Neural progenitor cell (in vitro differentiated cells): Measurements from ENCODE around the gene ABCC1. TPM values are rescaled to one million over a fixed set of nuclear protein-coding genes. Genes with fewer than 3 reads are reported as not detected.
A peak's percentile ranks its signal among the peaks of the same experiment; 100 is the strongest.
"Not testable (repeated sequence)": the region's sequence is repeated elsewhere in the genome, so short reads cannot be mapped to it uniquely, and the experiment has no call there.

ENCODE experiments used
- DNase-seq: peaks from one replicate; pipeline ENCODE4 v3.0.0-alpha.2; 2016; ENCODE audit warnings: low spot score
- H2AFZ ChIP-seq: fragments of 200-600 bp; sonication (generic); replicated peaks from 2 replicates; pipeline ENCODE4 v1.6.1; 2016; ENCODE audit warnings: antibody characterized with exemption
- H3F3A ChIP-seq: fragments of 200-600 bp; sonication (generic); 2 replicates; pipeline ENCODE4 v1.6.1; 2016; ENCODE audit warnings: antibody characterized with exemption, low read depth
- H3K27ac ChIP-seq: fragments of 200-600 bp; sonication (generic); 2 replicates; pipeline ENCODE4 v1.5.1; 2016; ENCODE audit warnings: mild to moderate bottlenecking
- H3K27me3 ChIP-seq: fragments of 200-600 bp; sonication (generic); 2 replicates; pipeline ENCODE4 v1.6.1; 2016; ENCODE audit warnings: mild to moderate bottlenecking, moderate library complexity
- H3K36me3 ChIP-seq: fragments of 200-600 bp; sonication (generic); 2 replicates; pipeline ENCODE4 v1.5.1; 2016
- H3K4me1 ChIP-seq: fragments of 200-600 bp; sonication (generic); 2 replicates; pipeline ENCODE4 v1.6.1; 2016; ENCODE audit warnings: mixed run types
- H3K4me2 ChIP-seq: fragments of 200-600 bp; sonication (generic); 2 replicates; pipeline ENCODE4 v1.6.1; 2016
- H3K4me3 ChIP-seq: fragments of 200-600 bp; sonication (generic); 2 replicates; pipeline ENCODE4 v1.5.1; 2016
- H3K79me2 ChIP-seq: fragments of 200-600 bp; sonication (generic); 2 replicates; pipeline ENCODE4 v1.6.1; 2016; ENCODE audit warnings: low read depth
- H3K9ac ChIP-seq: fragments of 200-600 bp; sonication (generic); 2 replicates; pipeline ENCODE4 v1.6.1; 2016
- H3K9me3 ChIP-seq: fragments of 200-600 bp; sonication (generic); 2 replicates; pipeline ENCODE4 v1.5.1; 2016; ENCODE audit warnings: low read depth
- H4K20me1 ChIP-seq: fragments of 200-600 bp; sonication (generic); 2 replicates; pipeline ENCODE4 v1.6.1; 2016; ENCODE audit warnings: low read depth
- H3K27ac Mint-ChIP-seq: 3 replicates; pipeline ENCODE4 v1.8.0; 2021; ENCODE audit warnings: mixed read lengths
- H3K27me3 Mint-ChIP-seq: 2 replicates; pipeline ENCODE4 v1.8.0; 2022; ENCODE audit warnings: low read depth, mild to moderate bottlenecking, inconsistent platforms, moderate library complexity, mixed read lengths; ENCODE audit not compliant: insufficient read depth
- H3K36me3 Mint-ChIP-seq: 3 replicates; pipeline ENCODE4 v1.8.0; 2021; ENCODE audit warnings: mixed read lengths
- H3K4me1 Mint-ChIP-seq: 3 replicates; pipeline ENCODE4 v1.8.0; 2021; ENCODE audit warnings: mixed read lengths
- H3K4me3 Mint-ChIP-seq: 3 replicates; pipeline ENCODE4 v1.8.0; 2021; ENCODE audit warnings: mild to moderate bottlenecking, moderate library complexity, mixed read lengths
- H3K9me3 Mint-ChIP-seq: 3 replicates; pipeline ENCODE4 v1.8.0; 2020; ENCODE audit warnings: mixed read lengths
- EZH2 ChIP-seq: fragments of 200-600 bp; sonication (generic); IDR thresholded peaks from 2 replicates; pipeline ENCODE4 v1.6.1; 2017; ENCODE audit warnings: antibody characterized with exemption, mild to moderate bottlenecking, moderate library complexity
- EZH2phosphoT487 ChIP-seq: fragments of 200-600 bp; sonication (generic); IDR thresholded peaks from 2 replicates; pipeline ENCODE4 v1.6.1; 2017; ENCODE audit warnings: antibody characterized with exemption
- total RNA-seq: library from RNA; depleted of rRNA; stranded (reverse); fragments of >200 nt; gene quantifications from 2 replicates; pipeline ENCODE4 v1.2.3, GENCODE V29; 2015; ENCODE audit warnings: low replicate concordance
- TF ChIP-seq, protein P1 (sequence below): fragments of 200-600 bp; sonication (generic); IDR thresholded peaks from 2 replicates; pipeline ENCODE4 v1.5.1; 2017; ENCODE audit warnings: antibody characterized with exemption, mild to moderate bottlenecking

Gene ABCC1
- total RNA-seq, 1 donor from 2014 or later = 17.5 TPM

DNA sequence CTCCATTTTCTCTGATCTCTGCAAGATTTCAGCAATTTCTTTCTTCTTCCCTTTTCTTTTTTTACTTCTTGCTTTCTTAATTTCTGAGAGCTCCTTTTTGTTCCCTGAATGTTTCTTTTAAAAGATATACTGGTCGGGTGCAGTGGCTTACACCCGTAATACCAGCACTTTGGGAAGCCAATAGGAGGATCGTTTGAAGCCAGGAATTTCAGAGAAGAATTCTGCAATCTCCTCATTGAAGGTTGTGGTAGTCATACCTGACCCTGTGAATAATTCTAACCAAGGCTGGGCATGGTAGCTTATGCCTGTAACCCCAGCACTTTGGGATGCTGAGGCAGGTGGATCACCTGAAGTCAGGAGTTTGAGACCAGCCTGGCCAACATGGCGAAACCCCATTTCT lies 15.6 kb upstream of the ABCC1 start:
- no peak overlapping the region for H3K4me2 ChIP-seq
- H3K4me1 ChIP-seq = no peaks in the 10 kb centered on the region
- no peak overlapping the region for H3K9ac ChIP-seq
- no peaks in the 10 kb centered on the region for H4K20me1 ChIP-seq
- no peak for DNase-seq
- no peaks in the 10 kb centered on the region for H3K36me3 ChIP-seq
- no peak overlapping the region for H3K27ac ChIP-seq
- H3K79me2 ChIP-seq = no peaks in the 10 kb centered on the region
- H3K27me3 Mint-ChIP-seq = peaks cover 5% of the 10 kb centered on the region
- no peak overlapping the region for H3K27ac Mint-ChIP-seq
- no peaks in the 10 kb centered on the region for H3F3A ChIP-seq
- peaks cover 6% of the 10 kb centered on the region for H3K9me3 Mint-ChIP-seq
- H2AFZ ChIP-seq = no peak overlapping the region
- H3K9me3 ChIP-seq = no peaks in the 10 kb centered on the region
- TF ChIP-seq EZH2phosphoT487 (no peak), EZH2 (no peak)
- TF ChIP-seq, protein P1, sequence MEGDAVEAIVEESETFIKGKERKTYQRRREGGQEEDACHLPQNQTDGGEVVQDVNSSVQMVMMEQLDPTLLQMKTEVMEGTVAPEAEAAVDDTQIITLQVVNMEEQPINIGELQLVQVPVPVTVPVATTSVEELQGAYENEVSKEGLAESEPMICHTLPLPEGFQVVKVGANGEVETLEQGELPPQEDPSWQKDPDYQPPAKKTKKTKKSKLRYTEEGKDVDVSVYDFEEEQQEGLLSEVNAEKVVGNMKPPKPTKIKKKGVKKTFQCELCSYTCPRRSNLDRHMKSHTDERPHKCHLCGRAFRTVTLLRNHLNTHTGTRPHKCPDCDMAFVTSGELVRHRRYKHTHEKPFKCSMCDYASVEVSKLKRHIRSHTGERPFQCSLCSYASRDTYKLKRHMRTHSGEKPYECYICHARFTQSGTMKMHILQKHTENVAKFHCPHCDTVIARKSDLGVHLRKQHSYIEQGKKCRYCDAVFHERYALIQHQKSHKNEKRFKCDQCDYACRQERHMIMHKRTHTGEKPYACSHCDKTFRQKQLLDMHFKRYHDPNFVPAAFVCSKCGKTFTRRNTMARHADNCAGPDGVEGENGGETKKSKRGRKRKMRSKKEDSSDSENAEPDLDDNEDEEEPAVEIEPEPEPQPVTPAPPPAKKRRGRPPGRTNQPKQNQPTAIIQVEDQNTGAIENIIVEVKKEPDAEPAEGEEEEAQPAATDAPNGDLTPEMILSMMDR = no peak
- no peak overlapping the region for H3K4me3 ChIP-seq
- no peaks in the 10 kb centered on the region for H3K36me3 Mint-ChIP-seq
- H3K27me3 ChIP-seq = no peaks in the 10 kb centered on the region
- H3K4me3 Mint-ChIP-seq = no peak overlapping the region
- peaks cover under 1% of the 10 kb centered on the region for H3K4me1 Mint-ChIP-seq

DNA sequence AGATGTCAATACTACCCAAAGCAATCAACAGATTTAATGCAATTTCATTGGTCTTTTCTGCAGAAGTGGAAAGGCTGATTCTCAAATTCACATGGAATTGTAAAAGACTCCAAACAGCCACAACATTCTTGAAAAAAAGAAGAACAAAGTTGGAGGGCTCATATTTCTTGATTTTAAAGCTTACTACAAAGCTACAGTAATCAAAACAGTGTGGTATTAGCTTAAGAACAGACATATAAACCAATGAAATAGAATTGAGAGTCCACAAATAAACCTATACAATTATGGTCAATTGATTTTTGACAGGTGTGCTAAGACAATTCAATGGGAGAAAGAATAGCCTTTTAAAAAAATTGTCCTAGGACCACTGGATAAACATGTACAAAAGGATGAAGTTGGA lies 14.4 kb upstream of the ABCC1 start:
- no peak overlapping the region for H2AFZ ChIP-seq
- no peaks in the 10 kb centered on the region for H4K20me1 ChIP-seq
- no peaks in the 10 kb centered on the region for H3K36me3 ChIP-seq
- H3K27ac ChIP-seq = no peak overlapping the region
- no peaks in the 10 kb centered on the region for H3K27me3 ChIP-seq
- H3K27me3 Mint-ChIP-seq = peaks cover 5% of the 10 kb centered on the region
- H3K27ac Mint-ChIP-seq = no peak overlapping the region
- no peak for TF ChIP-seq EZH2phosphoT487
- TF ChIP-seq, protein P1 = no peak
- TF ChIP-seq EZH2 = no peak
- no peaks in the 10 kb centered on the region for H3K4me1 Mint-ChIP-seq
- no peak overlapping the region for H3K4me3 Mint-ChIP-seq
- no peaks in the 10 kb centered on the region for H3K4me1 ChIP-seq
- no peaks in the 10 kb centered on the region for H3K36me3 Mint-ChIP-seq
- H3K79me2 ChIP-seq = no peaks in the 10 kb centered on the region
- no peaks in the 10 kb centered on the region for H3K9me3 ChIP-seq
- no peak overlapping the region for H3K4me3 ChIP-seq
- H3K9me3 Mint-ChIP-seq = peaks cover 6% of the 10 kb centered on the region
- DNase-seq = no peak
- no peak overlapping the region for H3K9ac ChIP-seq
- no peak overlapping the region for H3K4me2 ChIP-seq
- H3F3A ChIP-seq = no peaks in the 10 kb centered on the region

DNA sequence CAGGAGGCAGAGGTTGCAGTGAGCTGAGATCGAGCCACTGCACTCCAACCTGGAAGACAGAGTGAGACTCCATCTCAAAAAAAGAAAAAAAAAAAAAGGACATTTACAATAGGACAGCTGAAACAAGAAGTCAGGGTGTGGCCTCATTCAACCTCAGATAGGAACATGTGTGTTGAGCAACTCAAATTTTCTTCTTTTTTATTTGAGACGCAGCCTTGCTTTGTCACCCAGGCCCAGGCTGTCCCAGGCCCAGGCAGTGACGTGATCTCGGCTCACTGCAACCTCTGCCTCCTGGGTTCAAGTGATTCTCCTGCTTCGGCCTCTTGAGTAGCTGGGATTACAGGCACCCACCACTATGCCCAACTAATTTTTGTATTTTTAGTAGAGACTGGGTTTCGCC lies 12.6 kb upstream of the ABCC1 start:
- H3K4me1 ChIP-seq, H3K4me2 ChIP-seq, H3K9me3 Mint-ChIP-seq, H4K20me1 ChIP-seq, H3K27ac ChIP-seq, H3K9ac ChIP-seq, H2AFZ ChIP-seq, H3F3A ChIP-seq, H3K79me2 ChIP-seq, H3K36me3 Mint-ChIP-seq, DNase-seq, H3K27ac Mint-ChIP-seq, H3K27me3 Mint-ChIP-seq, H3K4me1 Mint-ChIP-seq, H3K36me3 ChIP-seq, H3K9me3 ChIP-seq, H3K27me3 ChIP-seq, H3K4me3 Mint-ChIP-seq, H3K4me3 ChIP-seq: not testable (repeated sequence)

DNA sequence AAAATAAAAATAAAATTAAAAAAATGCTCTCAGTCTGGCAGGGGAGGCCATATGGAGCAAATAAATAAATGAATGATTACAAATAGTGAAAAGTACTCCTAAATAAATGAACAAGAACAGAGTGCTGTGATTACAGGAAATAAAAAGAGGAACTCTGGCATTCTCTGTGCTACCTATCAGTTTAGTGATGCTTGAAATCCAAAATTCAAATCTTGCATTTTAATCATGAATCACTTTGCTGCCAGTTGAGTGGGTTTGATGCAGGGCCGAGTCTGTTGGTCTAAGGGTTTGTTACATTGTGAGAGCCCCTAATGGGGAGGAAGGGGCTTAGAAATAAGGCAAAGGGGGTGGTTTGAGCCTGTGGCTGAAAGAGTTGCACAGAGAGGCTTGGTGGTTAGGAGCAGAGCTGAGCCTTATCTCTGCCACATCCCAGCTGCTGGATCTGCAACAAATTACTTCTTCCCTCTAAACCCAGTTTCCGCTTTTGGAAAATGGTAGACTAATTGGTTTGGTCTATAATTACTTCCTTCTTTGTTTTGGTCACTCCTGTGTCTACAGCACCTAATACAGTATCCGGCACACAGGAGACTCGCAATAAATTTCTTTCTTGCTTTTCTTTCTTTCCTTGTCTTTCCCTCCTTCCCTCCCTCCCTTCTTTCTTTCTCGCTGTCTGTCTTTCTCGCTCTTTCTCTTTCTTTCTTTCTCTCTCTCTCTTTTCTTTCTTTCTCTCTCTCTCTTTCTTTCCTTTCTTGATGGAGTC lies 6.3 kb upstream of the ABCC1 start:
- no peaks in the 10 kb centered on the region for H4K20me1 ChIP-seq
- H2AFZ ChIP-seq = peak overlapping the region; percentile 10
- Mint-ChIP-seq H3K4me1 (peaks cover 4% of the 10 kb centered on the region), H3K27ac (no peak overlapping the region), H3K9me3 (no peaks in the 10 kb centered on the region), H3K36me3 (no peaks in the 10 kb centered on the region), H3K27me3 (peaks cover 11% of the 10 kb centered on the region), H3K4me3 (no peak overlapping the region)
- no peaks in the 10 kb centered on the region for H3K9me3 ChIP-seq
- DNase-seq = no peak
- TF ChIP-seq, protein P1 = no peak
- TF ChIP-seq EZH2 = no peak
- no peak for TF ChIP-seq EZH2phosphoT487
- no peak overlapping the region for H3K4me2 ChIP-seq
- peaks cover 6% of the 10 kb centered on the region for H3K27me3 ChIP-seq
- no peak overlapping the region for H3K27ac ChIP-seq
- no peak overlapping the region for H3K4me3 ChIP-seq
- H3F3A ChIP-seq = no peaks in the 10 kb centered on the region
- no peaks in the 10 kb centered on the region for H3K4me1 ChIP-seq
- no peak overlapping the region for H3K9ac ChIP-seq
- no peaks in the 10 kb centered on the region for H3K79me2 ChIP-seq
- no peaks in the 10 kb centered on the region for H3K36me3 ChIP-seq
